CD14-positive monocyte (primary cell): ENCODE results near the gene CCR6. TPM values are rescaled to one million over a fixed set of nuclear protein-coding genes. Genes with fewer than 3 reads are reported as not detected.

Experiments used
- DNase-seq, 3 donors: peaks; one replicate each; pipeline ENCODE4 v3.0.0-alpha.2; 2011 to 2022
- H2AFZ ChIP-seq: 2 replicates; pipeline ENCODE4 v1.6.0; 2012; ENCODE audit warnings: mild to moderate bottlenecking, low read depth, low read length, inconsistent platforms; ENCODE audit not compliant: insufficient read depth, poor library complexity, severe bottlenecking
- H3K27ac ChIP-seq, 2 donors: 1 replicate in 1 of 2; 2 replicates in 1 of 2; pipeline ENCODE4 v1.5.1; 2012 to 2013; ENCODE audit warnings: low read length in 2 of 2, control low read depth in 1 of 2, inconsistent platforms in 1 of 2, low read depth in 1 of 2, mild to moderate bottlenecking in 1 of 2
- H3K27me3 ChIP-seq, 2 donors: one replicate each; pipeline versions ENCODE4 v1.6.0 to v1.6.1; 2011 to 2013; ENCODE audit warnings: low read length in 2 of 2; ENCODE audit not compliant: control insufficient read depth in 2 of 2, insufficient read depth in 2 of 2
- H3K36me3 ChIP-seq, 2 donors: replicated peaks in 1 of 2; 1 replicate in 1 of 2; 2 replicates in 1 of 2; pipeline versions ENCODE4 v1.5.1 to v1.6.1; 2012 to 2013; ENCODE audit warnings: low read length in 2 of 2, control low read depth in 1 of 2, inconsistent platforms in 1 of 2, mild to moderate bottlenecking in 1 of 2; ENCODE audit not compliant: insufficient read depth in 2 of 2, control insufficient read depth in 1 of 2
- H3K4me1 ChIP-seq, 2 donors: 1 replicate in 1 of 2; 2 replicates in 1 of 2; pipeline versions ENCODE4 v1.5.1 to v1.6.1; 2012 to 2013; ENCODE audit warnings: low read length in 2 of 2, control low read depth in 1 of 2, inconsistent platforms in 1 of 2, mild to moderate bottlenecking in 1 of 2, moderate library complexity in 1 of 2; ENCODE audit not compliant: insufficient read depth in 2 of 2, control insufficient read depth in 1 of 2
- H3K4me2 ChIP-seq: replicated peaks from 2 replicates; pipeline ENCODE3; 2012; ENCODE audit warnings: low read length, moderate library complexity, mild to moderate bottlenecking; ENCODE audit not compliant: poor library complexity, severe bottlenecking; ENCODE audit errors: extremely low read depth
- H3K4me3 ChIP-seq, 3 experiments: fragments of 200-600 bp in 1 of 3; sonication (generic) in 1 of 3; replicated peaks in 1 of 3; 1 replicate in 2 of 3; 2 replicates in 1 of 3; pipeline ENCODE4 v1.5.1; 2011 to 2013; ENCODE audit warnings: low read length in 3 of 3, mild to moderate bottlenecking in 3 of 3, control low read depth in 2 of 3, low read depth in 2 of 3, inconsistent platforms in 1 of 3, moderate library complexity in 1 of 3
- H3K79me2 ChIP-seq: 2 replicates; pipeline ENCODE4 v1.6.0; 2012; ENCODE audit warnings: mild to moderate bottlenecking, control low read depth, inconsistent platforms, low read length, moderate library complexity; ENCODE audit not compliant: insufficient read depth
- H3K9ac ChIP-seq: 2 replicates; pipeline ENCODE4 v1.6.0; 2017; ENCODE audit warnings: low read length, mild to moderate bottlenecking; ENCODE audit not compliant: insufficient read depth, poor library complexity, severe bottlenecking
- H3K9me3 ChIP-seq, 2 donors: replicated peaks in 1 of 2; 1 replicate in 1 of 2; 2 replicates in 1 of 2; pipeline versions ENCODE4 v1.5.1 to v1.6.1; 2012 to 2013; ENCODE audit warnings: low read length in 2 of 2, control low read depth in 1 of 2; ENCODE audit not compliant: control insufficient read depth in 1 of 2, insufficient read depth in 1 of 2
- H4K20me1 ChIP-seq: 2 replicates; pipeline ENCODE4 v1.6.0; 2012; ENCODE audit warnings: mild to moderate bottlenecking, low read length, control low read depth, moderate library complexity; ENCODE audit not compliant: insufficient read depth
- H3K27ac Mint-ChIP-seq, 7 donors: one replicate each; pipeline ENCODE4 v1.8.0; 2020; ENCODE audit warnings: mild to moderate bottlenecking in 7 of 7, mixed read lengths in 7 of 7, moderate library complexity in 6 of 7, inconsistent platforms in 2 of 7
- H3K27me3 Mint-ChIP-seq, 3 donors: one replicate each; pipeline ENCODE4 v1.8.0; 2021 to 2022; ENCODE audit warnings: low read depth in 3 of 3, mild to moderate bottlenecking in 3 of 3, mixed read lengths in 3 of 3, moderate library complexity in 3 of 3, inconsistent platforms in 1 of 3
- H3K36me3 Mint-ChIP-seq, 2 donors: one replicate each; pipeline ENCODE4 v1.8.0; 2020; ENCODE audit warnings: mixed read lengths in 2 of 2, inconsistent platforms in 1 of 2, mild to moderate bottlenecking in 1 of 2
- H3K4me1 Mint-ChIP-seq: one replicate; pipeline ENCODE4 v1.8.0; 2020; ENCODE audit warnings: mild to moderate bottlenecking, mixed read lengths
- H3K4me3 Mint-ChIP-seq, 2 donors: one replicate each; pipeline ENCODE4 v1.8.0; 2020; ENCODE audit warnings: mild to moderate bottlenecking in 2 of 2, mixed read lengths in 2 of 2, moderate library complexity in 1 of 2
- H3K9me3 Mint-ChIP-seq, 7 donors: one replicate each; pipeline ENCODE4 v1.8.0; 2020 to 2022; ENCODE audit warnings: mixed read lengths in 7 of 7, mild to moderate bottlenecking in 6 of 7, moderate library complexity in 6 of 7, inconsistent platforms in 2 of 7
- WGBS: methylation state at CpG from one replicate; pipeline ENCODE4 v1.1.5; 2013; ENCODE audit warnings: missing lambda C conversion rate; ENCODE audit not compliant: insufficient coverage; 5-methylcytosine and 5-hydroxymethylcytosine counted together
- intact Hi-C, 2 donors: fragments of 100-400 bp; cut with micrococcal nuclease; formaldehyde crosslinking; loops; one replicate each; pipeline versions ENCODE4 v1.15.0 to v1.15.1; 2023
- polyA plus RNA-seq, 3 donors: library from polyadenylated mRNA; depleted of rRNA in 1 of 3; unstranded in 2 of 3; stranded (reverse) in 1 of 3; fragments of 300-500 nt in 2 of 3; fragments of >200 nt in 1 of 3; fragmentation: Illumina TruSeq in 2 of 3; gene quantifications; 1 replicate in 2 of 3; 2 replicates in 1 of 3; pipeline ENCODE4 v1.2.3, GENCODE V29; 2012 to 2021
- TF ChIP-seq, protein P1 (sequence below): fragments of 200-600 bp; IDR thresholded peaks from one replicate; pipeline ENCODE4 v1.8.0; 2022; ENCODE audit warnings: antibody characterized with exemption, mild to moderate bottlenecking

CCR6 gene
- polyA plus RNA-seq, 3 donors, result 0.07 to 0.43 TPM; not detected in 1

DNA sequence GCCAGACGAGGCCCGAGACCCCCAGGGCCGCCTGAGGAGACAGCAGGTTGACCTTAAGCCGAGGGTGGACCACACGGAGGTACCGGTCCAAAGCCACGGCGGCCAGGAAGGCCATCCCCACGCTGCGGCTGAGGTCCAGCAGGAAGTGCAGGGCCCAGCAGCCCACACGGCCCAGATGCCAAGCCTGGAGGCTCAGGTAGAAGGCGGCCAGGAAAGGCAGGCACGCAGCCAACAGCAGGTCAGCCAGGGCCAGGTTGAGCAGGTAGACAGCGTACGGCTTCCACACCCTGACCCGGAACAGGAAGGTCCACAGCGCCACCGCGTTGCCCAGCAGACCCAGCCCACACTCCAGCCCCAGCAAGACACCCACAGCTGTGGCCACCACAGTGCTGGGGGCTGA is 34.5 kb downstream of the CCR6 start:
- Histone ChIP-seq H3K9ac (no peak overlapping the region), H2AFZ (no peak overlapping the region), H4K20me1 (no peaks in the 10 kb centered on the region), H3K4me3 (no peak overlapping the region), H3K9me3 (no peaks in the 10 kb centered on the region), H3K27ac (peak overlapping the region in 1 of 2 donors; percentile 48), H3K4me1 (peaks cover 17 to 31% of the 10 kb centered on the region in 2 donors), H3K27me3 (no peaks in the 10 kb centered on the region), H3K79me2 (no peaks in the 10 kb centered on the region), H3K36me3 (no peaks in the 10 kb centered on the region), H3K4me2 (no peak overlapping the region)
- DNase-seq, result no peak
- TF ChIP-seq, protein P1, sequence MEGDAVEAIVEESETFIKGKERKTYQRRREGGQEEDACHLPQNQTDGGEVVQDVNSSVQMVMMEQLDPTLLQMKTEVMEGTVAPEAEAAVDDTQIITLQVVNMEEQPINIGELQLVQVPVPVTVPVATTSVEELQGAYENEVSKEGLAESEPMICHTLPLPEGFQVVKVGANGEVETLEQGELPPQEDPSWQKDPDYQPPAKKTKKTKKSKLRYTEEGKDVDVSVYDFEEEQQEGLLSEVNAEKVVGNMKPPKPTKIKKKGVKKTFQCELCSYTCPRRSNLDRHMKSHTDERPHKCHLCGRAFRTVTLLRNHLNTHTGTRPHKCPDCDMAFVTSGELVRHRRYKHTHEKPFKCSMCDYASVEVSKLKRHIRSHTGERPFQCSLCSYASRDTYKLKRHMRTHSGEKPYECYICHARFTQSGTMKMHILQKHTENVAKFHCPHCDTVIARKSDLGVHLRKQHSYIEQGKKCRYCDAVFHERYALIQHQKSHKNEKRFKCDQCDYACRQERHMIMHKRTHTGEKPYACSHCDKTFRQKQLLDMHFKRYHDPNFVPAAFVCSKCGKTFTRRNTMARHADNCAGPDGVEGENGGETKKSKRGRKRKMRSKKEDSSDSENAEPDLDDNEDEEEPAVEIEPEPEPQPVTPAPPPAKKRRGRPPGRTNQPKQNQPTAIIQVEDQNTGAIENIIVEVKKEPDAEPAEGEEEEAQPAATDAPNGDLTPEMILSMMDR, result no peak
- 94% methylated on average over 18 of the region's 19 CpGs for WGBS
- Mint-ChIP-seq H3K4me1 (peaks cover 30% of the 10 kb centered on the region), H3K9me3 (peaks cover 0 to 2% (median 0%) of the 10 kb centered on the region in 7 donors), H3K27me3 (peaks cover 0 to 2% (median 0%) of the 10 kb centered on the region in 3 donors), H3K4me3 (no peak overlapping the region), H3K36me3 (no peaks in the 10 kb centered on the region), H3K27ac (peak overlapping the region in 1 of 7 donors; percentile 54)
- intact Hi-C loops, result no loop called here

DNA sequence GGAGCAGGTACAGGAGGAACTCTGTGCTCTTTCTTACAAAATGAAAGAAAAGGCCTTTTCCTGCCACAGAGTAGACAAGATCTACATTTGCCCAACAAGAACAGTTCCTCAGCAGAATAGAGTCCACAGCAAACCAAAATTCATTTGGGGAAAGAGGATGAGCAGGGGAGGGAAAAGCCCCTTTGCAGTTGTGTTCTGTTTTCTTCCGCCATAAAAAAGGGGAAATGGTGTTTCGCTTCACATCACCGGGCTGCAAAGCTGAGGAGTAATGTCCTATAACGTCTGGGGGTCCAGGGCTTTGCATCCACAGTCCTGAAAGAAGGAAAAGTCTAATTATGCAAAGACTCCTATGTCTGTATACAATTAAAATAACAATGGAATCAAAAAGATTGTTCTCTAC is 35.0 kb downstream of the CCR6 start, which contains the start of gene GPR31:
TSS of gene GPR31 (minus strand) at position 118 of the 400 bp plus-strand sequence. CDS start 149 bp downstream, outside the sequence.
- Histone ChIP-seq H3K79me2 (no peaks in the 10 kb centered on the region), H3K4me2 (no peak within 1 kb of the TSS), H4K20me1 (no peaks in the 10 kb centered on the region), H2AFZ (no peak within 1 kb of the TSS), H3K36me3 (no peaks in the 10 kb centered on the region), H3K9ac (no peak within 1 kb of the TSS), H3K27ac (peak within 1 kb of the TSS in 1 of 2 donors; percentile 48), H3K4me3 (no peak within 1 kb of the TSS), H3K27me3 (no peaks in the 10 kb centered on the region), H3K4me1 (peaks cover 17 to 31% of the 10 kb centered on the region in 2 donors), H3K9me3 (no peaks in the 10 kb centered on the region)
- TF ChIP-seq, protein P1, result no peak
- DNase-seq, result peak; percentile 29 to 62 (median 45)
- Mint-ChIP-seq H3K9me3 (peaks cover 0 to under 1% (median 0%) of the 10 kb centered on the region in 7 donors), H3K27ac (peak within 1 kb of the TSS in 1 of 7 donors; percentile 54), H3K27me3 (peaks cover 0 to 2% (median 0%) of the 10 kb centered on the region in 3 donors), H3K4me1 (peaks cover 27% of the 10 kb centered on the region), H3K4me3 (no peak within 1 kb of the TSS), H3K36me3 (no peaks in the 10 kb centered on the region)
- 27% methylated on average over 2 of the region's 4 CpGs for whole genome bisulfite sequencing
- intact Hi-C loops, result no loop called here
